Activated CD8-positive, alpha-beta memory T cell treated with anti-CD3 and anti-CD28 coated beads, Interleukin-2, amount 50 U/mL, for 24 hours (primary cell): Measurements from ENCODE around the gene UBE2U.
"Not testable (repeated sequence)": the region's sequence is repeated elsewhere in the genome, so short reads cannot be mapped to it uniquely, and the experiment has no call there.

Source experiments
- DNase-seq: peaks from one replicate; pipeline ENCODE4 v3.0.0-alpha.2; 2020; ENCODE audit errors: extremely low read depth

Gene UBE2U

DNA sequence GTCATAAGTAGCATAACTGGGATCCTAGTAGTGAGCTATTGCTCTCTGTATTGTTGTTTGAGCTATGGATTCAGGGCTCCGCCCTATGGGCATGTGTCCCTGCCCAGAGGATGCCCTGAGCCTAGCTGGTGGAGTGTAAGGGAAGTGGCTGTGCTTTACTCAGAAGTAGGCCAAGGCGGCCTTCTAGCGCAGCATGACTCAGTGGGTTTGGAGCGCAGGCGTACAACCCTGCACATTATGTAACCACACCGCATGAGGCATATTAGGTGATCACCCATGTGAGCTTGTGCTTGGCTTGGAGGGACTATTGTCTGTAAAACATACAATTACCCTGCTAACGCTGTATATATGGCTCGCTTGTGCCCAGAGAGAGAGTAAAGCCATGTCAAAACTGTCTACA is 11.1 kb upstream of the UBE2U start:
- DNase-seq, result no peak

DNA sequence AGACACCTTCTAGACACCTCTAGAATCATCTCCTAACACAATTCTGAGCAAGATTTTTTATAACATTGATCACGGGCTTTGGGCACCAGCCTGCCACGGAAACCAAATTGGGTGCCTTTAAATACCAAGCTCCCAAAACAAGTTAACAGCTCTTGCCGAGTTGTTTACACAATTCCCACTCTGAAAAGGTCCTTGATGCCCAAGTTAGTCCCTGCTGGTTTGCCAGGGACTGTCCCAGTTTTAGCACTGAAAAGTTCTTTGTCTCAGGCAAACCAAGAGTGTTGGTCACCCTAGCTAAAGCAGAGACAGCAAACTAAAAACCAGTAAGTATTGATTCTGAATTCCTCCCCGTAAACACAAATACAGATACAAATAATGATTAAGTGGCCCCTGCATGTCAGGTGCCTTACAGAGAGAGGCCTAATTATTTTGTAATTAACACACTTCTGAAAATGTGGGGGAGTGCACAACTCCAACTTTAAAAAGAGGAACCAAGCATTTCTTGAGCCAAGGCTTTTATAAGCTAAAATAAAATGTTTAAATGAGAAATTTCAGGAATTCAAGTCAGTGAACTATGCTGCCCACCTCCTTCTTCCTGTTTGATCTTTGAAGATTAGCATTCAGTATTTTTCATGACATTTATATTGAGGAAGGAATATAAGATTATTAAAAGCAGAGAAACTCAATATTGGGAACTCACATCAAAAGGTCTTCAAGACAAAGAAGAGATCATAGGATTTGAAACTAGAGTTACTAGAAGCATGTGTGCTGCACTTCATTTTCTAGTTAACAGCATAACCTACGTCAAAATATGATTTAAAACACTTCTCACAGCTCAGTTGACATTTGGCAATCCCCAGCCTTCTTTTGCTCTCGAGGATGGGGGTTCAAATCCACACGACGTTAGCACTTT is 9.0 kb upstream of the UBE2U start:
- DNase-seq, result no peak

GRCh38 chr1:64195081-64195395 is 8.4 kb upstream of the UBE2U start:
- no peak for DNase-seq

DNA sequence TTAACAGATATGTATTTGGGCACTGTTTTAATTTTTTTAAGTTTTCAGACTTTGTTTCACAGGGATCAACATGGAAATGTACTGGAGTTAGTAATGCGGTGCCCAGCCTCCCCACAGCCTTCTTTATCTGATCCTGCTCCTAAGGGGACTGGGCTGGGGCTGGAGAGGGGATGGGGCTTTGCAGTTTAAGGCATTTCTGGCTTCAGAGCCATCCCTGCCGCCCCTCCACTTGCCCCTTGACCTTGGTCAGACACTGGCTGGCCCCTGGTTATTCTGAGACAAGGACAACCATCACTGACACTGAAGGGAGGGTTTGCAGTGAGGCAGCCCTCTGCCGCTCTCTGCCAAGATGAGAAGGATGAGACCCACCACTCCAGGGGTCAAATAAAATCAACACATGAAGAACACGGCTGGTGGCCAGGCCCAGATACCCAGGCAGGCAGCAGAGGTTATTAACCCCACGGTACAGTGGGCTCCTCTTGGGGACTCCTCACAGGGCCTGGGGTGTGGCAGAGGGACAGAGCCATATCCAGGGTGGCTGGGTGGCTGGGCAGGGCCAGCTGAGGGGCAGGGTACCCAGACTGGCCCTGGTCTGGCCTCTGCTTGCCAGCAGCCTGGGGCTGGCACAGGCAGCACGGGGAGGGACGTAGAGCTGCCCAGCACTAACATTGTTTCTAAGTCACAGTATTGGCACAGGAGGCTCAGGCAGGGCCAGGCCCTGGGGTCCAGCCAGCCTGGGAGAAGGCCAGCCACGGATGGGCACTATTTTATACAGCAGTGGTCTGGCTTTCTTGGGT is 7.2 kb upstream of the UBE2U start:
- DNase-seq, result no peak

DNA sequence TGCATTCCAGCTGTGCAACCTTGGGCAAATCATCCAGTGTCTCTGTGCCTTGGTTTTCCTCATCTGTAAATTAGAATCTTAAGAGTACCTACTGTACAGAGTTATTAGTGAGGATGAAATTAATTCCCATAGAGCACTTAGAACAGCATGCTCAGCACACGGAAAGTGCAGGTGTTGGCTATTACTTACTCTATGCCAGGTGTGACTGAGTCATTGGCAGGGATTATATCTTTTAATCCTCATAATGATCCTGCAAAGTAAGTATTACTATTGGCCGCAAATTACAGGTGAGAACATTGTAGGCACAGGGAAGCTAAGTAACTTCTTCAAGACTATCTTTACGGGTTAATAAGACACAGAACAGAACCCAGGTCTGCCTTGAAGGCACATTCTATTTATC is 6.3 kb upstream of the UBE2U start:
- no peak for DNase-seq

GRCh38 chr1:64199154-64199553 is 4.3 kb upstream of the UBE2U start:
- DNase-seq, result no peak

DNA sequence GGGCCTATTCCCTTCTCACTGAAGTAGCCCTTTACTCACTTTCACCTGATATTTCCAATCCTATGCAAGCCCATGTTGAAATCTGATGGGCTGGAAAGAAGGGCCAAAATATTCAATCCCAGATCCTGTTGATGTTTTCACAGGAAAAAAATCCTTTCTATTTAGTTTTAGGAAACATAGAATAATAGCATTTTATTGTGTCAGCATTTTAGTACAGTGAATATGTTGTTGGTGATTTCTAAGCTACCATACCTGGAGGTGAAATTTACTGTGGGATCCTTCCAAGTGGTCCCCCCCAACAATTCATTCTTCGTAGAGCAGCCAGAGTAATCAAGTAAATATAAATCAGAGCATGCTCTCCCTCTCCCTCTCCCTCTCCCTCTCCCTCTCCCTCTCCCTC is 3.4 kb upstream of the UBE2U start:
- no peak for DNase-seq

GRCh38 chr1:64209221-64209620 is 5.8 kb downstream of the UBE2U start:
- DNase-seq, result no peak

GRCh38 chr1:64212031-64212430 is 8.6 kb downstream of the UBE2U start:
- no peak for DNase-seq

- no peak for DNase-seq
Measured at GRCh38 chr1:64215576-64215975, 12.2 kb downstream of the UBE2U start.

DNA sequence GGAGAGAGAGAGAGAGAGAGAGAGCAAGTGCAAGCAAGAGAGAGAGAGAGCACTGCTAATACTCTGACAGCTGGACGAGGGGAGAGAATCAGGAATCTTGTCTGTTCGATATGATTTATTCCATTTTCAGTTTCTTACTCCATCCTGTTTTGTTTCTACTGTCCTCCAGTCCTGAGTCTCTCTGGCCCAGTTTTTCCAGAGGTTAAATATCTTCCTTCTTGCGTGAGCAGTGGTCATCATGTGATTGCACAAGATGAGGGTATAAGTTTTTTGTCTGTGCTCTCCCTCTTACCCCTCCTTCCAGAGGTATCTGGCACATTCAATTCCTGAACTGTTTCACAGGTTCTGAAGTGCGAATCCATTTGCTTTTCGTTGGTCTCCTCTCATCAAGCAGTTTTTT is 16.8 kb downstream of the UBE2U start:
- DNase-seq, result no peak

- DNase-seq, result no peak
Measured at GRCh38 chr1:64223329-64224151, 20.1 kb downstream of the UBE2U start.

DNA sequence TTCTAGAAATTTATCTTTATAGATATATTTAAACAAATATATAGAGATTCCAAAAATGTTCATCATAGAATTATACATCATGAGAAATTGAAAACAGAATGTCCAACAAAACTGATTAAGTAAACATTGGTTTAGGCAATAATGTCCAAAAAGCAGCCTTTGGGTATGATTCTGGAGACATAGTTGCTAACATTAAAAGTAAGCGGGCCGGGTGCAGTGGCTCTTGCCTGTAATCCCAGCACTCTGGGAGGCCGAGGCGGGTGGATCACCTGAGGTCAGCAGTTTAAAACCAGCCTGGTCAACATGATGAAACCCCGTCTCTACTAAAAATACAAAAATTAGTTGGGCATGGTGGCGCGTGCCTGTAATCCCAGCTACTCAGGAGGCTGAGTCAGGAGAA is 20.8 kb downstream of the UBE2U start:
- DNase-seq, result not testable (repeated sequence)

DNA sequence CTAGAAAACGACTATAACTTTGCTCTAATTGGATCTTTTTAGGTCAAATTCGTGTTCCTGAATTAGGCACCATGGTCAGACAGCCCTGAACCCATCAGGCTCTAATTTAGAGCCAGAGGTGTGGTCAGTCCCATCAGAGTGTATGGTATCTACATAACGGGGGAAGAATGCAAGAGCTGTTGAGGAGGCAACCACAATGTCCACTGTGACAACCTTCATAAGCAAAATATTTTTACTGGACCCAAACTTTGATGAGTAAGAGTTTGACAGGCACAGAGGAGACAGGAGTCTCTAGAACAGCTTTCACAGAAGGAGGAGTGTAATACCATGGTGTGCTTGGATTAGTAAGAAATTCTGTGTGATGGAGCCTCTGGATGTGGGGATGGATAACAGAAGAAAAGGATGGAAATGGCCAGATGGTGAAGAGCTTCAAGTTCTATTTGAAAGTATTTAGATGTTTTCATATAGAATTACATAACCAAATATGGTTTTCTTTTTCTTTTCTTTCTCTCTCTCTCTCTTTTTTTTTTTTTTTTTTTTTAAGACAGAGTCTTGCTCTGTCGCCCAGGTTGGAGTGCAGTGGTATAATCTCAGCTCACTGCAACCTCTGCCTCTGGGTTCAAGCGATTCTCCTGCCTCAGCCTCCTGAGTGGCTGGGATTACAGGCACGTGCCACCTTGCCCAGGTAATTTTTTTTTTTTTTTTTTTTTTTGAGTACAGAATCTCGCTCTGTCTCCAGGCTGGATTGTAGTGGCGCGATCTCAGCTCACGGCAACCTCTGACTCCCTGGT is 24.9 kb downstream of the UBE2U start:
- DNase-seq, result no peak

GRCh38 chr1:64229307-64229706 is 25.9 kb downstream of the UBE2U start:
- no peak for DNase-seq

DNA sequence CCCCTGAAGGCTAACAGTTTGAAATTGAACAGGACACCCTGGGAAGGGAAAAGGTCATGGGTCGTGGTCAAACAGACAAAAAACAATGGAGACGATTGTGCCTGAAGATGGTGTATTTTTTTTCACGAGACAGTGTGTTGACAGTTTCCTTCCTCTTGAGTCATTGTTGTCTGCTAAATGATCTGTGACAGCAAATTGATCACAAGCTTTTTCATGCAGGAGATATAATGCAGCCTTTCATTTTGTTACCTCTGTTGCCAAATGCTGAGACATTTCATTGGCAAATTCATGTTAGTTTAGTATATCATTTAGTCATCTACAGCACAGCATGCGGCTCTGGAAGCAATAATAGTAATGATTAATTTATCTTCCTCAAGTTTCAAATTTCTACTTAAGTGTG is 27.7 kb downstream of the UBE2U start:
- no peak for DNase-seq

DNA sequence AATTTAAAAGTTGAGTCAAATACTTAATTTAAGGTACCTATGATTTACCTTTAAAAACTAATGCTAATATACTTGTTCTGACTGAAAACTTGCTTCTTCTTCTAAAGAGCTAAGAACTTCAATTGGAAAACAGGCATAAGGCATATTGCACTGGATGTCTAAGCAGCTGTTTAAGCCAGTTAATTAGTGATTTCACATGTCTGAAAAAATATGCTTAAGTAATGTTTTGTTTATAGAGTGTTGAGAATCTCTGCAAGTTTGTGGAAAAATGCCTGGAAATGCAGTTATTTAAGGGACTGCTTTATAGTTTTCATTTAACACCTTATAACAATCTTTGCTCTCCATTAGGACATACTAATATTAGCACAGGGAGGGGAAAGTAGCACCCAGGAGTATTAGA is 28.2 kb downstream of the UBE2U start:
- no peak for DNase-seq

DNA sequence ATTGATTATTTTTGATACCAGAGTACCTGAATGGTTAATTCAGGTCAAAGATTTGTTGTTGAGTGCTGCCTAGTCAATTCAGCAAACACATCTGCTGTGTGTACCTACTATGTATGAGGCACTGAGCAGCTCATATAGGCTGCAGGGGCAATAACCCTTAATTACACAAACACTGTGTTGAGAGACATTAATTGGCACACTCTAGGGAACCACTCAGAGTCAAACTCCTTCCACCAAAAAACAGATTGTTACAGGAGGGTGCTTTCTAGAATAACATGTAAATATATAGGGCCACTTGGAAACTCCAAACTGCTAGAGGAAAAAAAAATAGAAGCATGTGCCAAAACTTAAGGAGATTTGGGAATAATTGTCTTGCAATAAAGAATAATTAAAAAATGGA is 31.3 kb downstream of the UBE2U start:
- no peak for DNase-seq

DNA sequence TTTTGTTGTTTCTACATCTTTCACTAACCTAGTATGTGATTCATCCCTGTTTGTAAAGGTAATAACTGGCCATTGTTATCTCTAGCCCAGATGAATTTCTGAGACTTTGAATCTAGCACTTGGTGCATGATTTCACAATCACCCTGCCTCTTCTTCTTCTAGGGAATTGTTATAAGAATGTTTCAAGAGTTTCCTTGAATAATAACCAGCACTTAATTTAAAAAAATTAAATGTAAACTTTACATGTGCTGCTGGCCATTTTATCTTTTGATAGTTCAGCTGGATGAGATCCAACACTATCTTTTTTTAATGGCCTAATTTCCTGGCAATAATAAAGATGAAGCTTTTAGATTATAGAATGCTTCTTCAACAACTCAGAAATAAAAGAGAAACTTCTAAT is 31.8 kb downstream of the UBE2U start:
- DNase-seq, result no peak

GRCh38 chr1:64235910-64236309 is 32.5 kb downstream of the UBE2U start:
- no peak for DNase-seq

GRCh38 chr1:64236541-64236954 is 33.1 kb downstream of the UBE2U start:
- no peak for DNase-seq

GRCh38 chr1:64239519-64239918 is 36.1 kb downstream of the UBE2U start:
- DNase-seq, result not testable (repeated sequence)
